K562 (cell line): ENCODE data around the gene JUNB. TPM values are rescaled to one million over a fixed set of nuclear protein-coding genes. Genes with fewer than 3 reads are reported as not detected.

ENCODE experiments used
- ARID4B ChIP-seq: sonication (generic); formaldehyde crosslinking; IDR thresholded peaks from 2 replicates; pipeline ENCODE4 v1.8.0; 2022; ENCODE audit warnings: mild to moderate bottlenecking, missing genetic modification reagents
- CREM ChIP-seq: IDR thresholded peaks from 2 replicates; pipeline ENCODE4 v1.6.1; 2014; ENCODE audit warnings: antibody characterized with exemption, low read depth
- GABPB1 ChIP-seq: sonication (generic); formaldehyde crosslinking; IDR thresholded peaks from 2 replicates; pipeline ENCODE4 v1.8.0; 2022; ENCODE audit warnings: mild to moderate bottlenecking, missing genetic modification reagents
- NELFE ChIP-seq: IDR thresholded peaks from 2 replicates; pipeline ENCODE4 v1.6.1; 2011; ENCODE audit warnings: mild to moderate bottlenecking; ENCODE audit not compliant: insufficient read depth, insufficient read length
- NRF1 ChIP-seq, 2 experiments: fragments of 450-650 bp; IDR thresholded peaks in 1 of 2; conservative IDR thresholded peaks in 1 of 2; 2 replicates each; pipeline ENCODE4 v1.6.1; 2014; ENCODE audit warnings: mild to moderate bottlenecking in 2 of 2
- PCBP1 ChIP-seq: fragments of 200-400 bp; formaldehyde crosslinking; IDR thresholded peaks from 2 replicates; pipeline ENCODE4 v1.6.1; 2018; ENCODE audit warnings: mild to moderate bottlenecking, low read depth, low read length; ENCODE audit not compliant: poor library complexity, severe bottlenecking
- POLR2AphosphoS2 ChIP-seq: IDR thresholded peaks from 2 replicates; pipeline ENCODE4 v1.6.1; 2012; ENCODE audit warnings: low read length, improper control_type of control experiment
- RBFOX2 ChIP-seq: fragments of 200-400 bp; formaldehyde crosslinking; IDR thresholded peaks from 2 replicates; pipeline ENCODE4 v1.6.1; 2017; ENCODE audit warnings: low read depth, mild to moderate bottlenecking, low read length, moderate library complexity
- REST ChIP-seq, 2 experiments: fragments of 450-650 bp; formaldehyde crosslinking in 1 of 2; IDR thresholded peaks; 2 replicates each; pipeline versions ENCODE4 v1.4.0 to v1.6.1; 2014 to 2020; ENCODE audit warnings: mild to moderate bottlenecking in 2 of 2, borderline replicate concordance in 1 of 2, low read depth in 1 of 2
- SRF ChIP-seq, 2 experiments: fragments of 250-450, 450-650 bp in 1 of 2; sonication (Bioruptor Pico) in 1 of 2; sonication (generic) in 1 of 2; formaldehyde crosslinking; IDR thresholded peaks; 2 replicates each; pipeline versions ENCODE4 v1.5.0 to v1.5.1; 2020 to 2022; ENCODE audit warnings: mild to moderate bottlenecking in 1 of 2, missing genetic modification reagents in 1 of 2
- TFAP4 ChIP-seq: sonication (generic); formaldehyde crosslinking; IDR thresholded peaks from 2 replicates; pipeline ENCODE4 v1.8.0; 2022; ENCODE audit warnings: missing genetic modification reagents, mild to moderate bottlenecking, moderate library complexity, borderline replicate concordance
- ZKSCAN1 ChIP-seq: fragments of 150-350 bp; IDR thresholded peaks from 2 replicates; pipeline ENCODE4 v1.6.1; 2016; ENCODE audit warnings: low read depth, low read length
- ZNF584 ChIP-seq: fragments of 200-800 bp; sonication (Bioruptor generic); IDR thresholded peaks from 2 replicates; pipeline ENCODE4 v1.6.1; 2016; ENCODE audit warnings: low read depth, mild to moderate bottlenecking, missing genetic modification characterization, missing compliant biosample characterization
- polyA plus RNA-seq, 8 experiments: library from polyadenylated mRNA; depleted of rRNA in 4 of 8; stranded (reverse) in 5 of 8; unstranded in 3 of 8; fragments of >200 nt; fragmentation: Nextera tagmentation in 2 of 8; fragmentation: Illumina TruSeq in 1 of 8; extraction: Ambion mirVana in 2 of 8; extraction: Trizol in 1 of 8; gene quantifications; 2 replicates each; pipeline versions ENCODE4 v1.2.1 to v1.2.3, GENCODE V29; 2011 to 2014; ENCODE audit warnings: inconsistent platforms in 1 of 8, missing spikeins in 1 of 8
- total RNA-seq, 7 experiments: library from RNA; depleted of rRNA in 6 of 7; stranded (reverse); fragments of >200 nt in 6 of 7; fragmentation: Illumina TruSeq in 2 of 7; extraction: Trizol in 2 of 7; gene quantifications; 2 replicates each; pipeline versions ENCODE4 v1.2.1 to v1.2.3, GENCODE V29; 2011 to 2021; ENCODE audit warnings: low replicate concordance in 1 of 7

JUNB gene
- total and polyA plus RNA-seq, 9 of the 15 experiments (the other 6 are each of a cell fraction or from before 2014, with no cell fraction given) = 0.23 to 88.1 (median 13.1) TPM

- TF ChIP-seq REST (IDR thresholded peaks at IDR 0.05; ENCODE audit: borderline replicate concordance) (peak; percentile 50; the same call in 1 of the 2 replicates), REST (CRISPR knock-in tag; IDR thresholded peaks at IDR 0.05; ENCODE audit: low read depth) (no peak), GABPB1 (CRISPR knock-in tag) (0 out of 2 replicates have a peak, but pooled peaks have one; percentile 25), ZNF584 (CRISPR knock-in tag) (no peak), CREM (0 out of 2 replicates have a peak, but pooled peaks have one; percentile 7), PCBP1 (no peak), TFAP4 (CRISPR knock-in tag) (peak; percentile 93), NELFE (no peak), NRF1 (conservative IDR thresholded peaks at IDR 0.05 in 1 of 2, IDR thresholded peaks at IDR 0.05 in 1 of 2) (peak; percentile 21 to 36; a peak in 1 of 4 replicates), RBFOX2 (peak; percentile 44), SRF (CRISPR knock-in tag; IDR thresholded peaks at IDR 0.05) (no peak), ARID4B (CRISPR knock-in tag) (0 out of 2 replicates have a peak, but pooled peaks have one; percentile 19), POLR2AphosphoS2 (no peak), ZKSCAN1 (peak; percentile 77)
Observed at GRCh38 chr19:12766051-12766521, 25.2 kb upstream of the JUNB start (continued).
